ENCODE measurements around the gene TNFRSF11A. TPM values are rescaled to one million over a fixed set of nuclear protein-coding genes. Genes with fewer than 3 reads are reported as not detected.

The TNFRSF11A gene
- total and polyA plus RNA-seq, 2 experiments from 2014 or later = 4.1 to 5.6 TPM

DNA sequence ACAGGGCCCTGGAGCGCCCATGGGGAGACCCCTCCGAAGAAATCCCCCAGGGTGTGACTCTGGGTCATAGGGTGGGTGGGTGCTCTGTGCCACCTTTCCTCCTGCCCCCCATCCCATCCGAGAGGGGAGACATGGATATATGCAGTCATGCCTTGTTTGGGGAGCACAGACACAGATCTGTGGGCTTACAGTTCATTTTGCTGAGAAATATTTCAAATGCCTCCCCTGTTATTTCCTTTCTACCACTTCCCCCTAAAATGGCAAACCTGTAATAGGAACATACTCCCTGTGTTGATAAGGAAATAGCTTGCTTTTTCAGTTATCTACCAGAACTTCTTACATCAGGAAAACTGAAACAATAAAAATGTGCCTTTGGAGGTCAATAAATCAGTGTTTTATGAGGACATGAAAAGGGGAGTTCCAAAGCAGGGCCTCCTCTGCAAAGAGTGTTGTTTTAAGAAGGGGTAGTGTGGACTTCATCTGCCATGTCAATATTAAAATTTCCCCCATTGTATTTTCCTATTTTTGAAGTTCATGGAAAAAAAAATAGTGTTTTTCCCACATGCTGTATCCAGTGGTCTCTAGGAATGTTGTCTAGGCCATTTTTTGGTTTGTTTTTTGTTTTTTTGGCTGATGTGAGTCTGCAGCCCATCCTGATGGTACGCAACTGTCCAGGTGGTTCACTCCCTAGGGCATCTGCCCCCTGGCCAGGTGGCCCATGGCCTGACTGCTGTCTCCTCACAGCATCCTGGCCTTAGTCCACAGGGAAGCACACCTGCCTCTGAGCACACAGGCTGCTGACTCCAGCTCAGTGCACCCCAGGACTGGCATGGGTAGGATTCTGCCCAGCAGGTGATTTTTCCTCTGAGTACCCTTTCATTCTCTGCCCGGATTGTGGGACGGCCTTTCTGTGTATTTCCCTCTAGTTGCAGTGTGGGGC is 3.7 kb downstream of the TNFRSF11A start:
- Histone ChIP-seq H3K4me2 (peak overlapping the region; percentile 50), H3K9me3 (ENCODE audit: low read depth) (no peaks in the 10 kb centered on the region), H3K79me2 (no peaks in the 10 kb centered on the region), H4K20me1 (ENCODE audit: insufficient read depth, poor library complexity, severe bottlenecking) (no peaks in the 10 kb centered on the region), H3K36me3 (replicated peaks; ENCODE audit: insufficient read depth, low read depth) (no peaks in the 10 kb centered on the region), H3K27me3 (peaks cover 45% of the 10 kb centered on the region), H3K4me3 (no peak overlapping the region), H3K27ac (peak overlapping the region; percentile 88), H3K4me1 (ENCODE audit: insufficient read depth) (peaks cover 37% of the 10 kb centered on the region), H2AFZ (no peak overlapping the region), H3K9me2 (replicated peaks; ENCODE audit: insufficient read depth) (no peaks in the 10 kb centered on the region)
- TF ChIP-seq, protein P1, sequence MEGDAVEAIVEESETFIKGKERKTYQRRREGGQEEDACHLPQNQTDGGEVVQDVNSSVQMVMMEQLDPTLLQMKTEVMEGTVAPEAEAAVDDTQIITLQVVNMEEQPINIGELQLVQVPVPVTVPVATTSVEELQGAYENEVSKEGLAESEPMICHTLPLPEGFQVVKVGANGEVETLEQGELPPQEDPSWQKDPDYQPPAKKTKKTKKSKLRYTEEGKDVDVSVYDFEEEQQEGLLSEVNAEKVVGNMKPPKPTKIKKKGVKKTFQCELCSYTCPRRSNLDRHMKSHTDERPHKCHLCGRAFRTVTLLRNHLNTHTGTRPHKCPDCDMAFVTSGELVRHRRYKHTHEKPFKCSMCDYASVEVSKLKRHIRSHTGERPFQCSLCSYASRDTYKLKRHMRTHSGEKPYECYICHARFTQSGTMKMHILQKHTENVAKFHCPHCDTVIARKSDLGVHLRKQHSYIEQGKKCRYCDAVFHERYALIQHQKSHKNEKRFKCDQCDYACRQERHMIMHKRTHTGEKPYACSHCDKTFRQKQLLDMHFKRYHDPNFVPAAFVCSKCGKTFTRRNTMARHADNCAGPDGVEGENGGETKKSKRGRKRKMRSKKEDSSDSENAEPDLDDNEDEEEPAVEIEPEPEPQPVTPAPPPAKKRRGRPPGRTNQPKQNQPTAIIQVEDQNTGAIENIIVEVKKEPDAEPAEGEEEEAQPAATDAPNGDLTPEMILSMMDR (IDR thresholded peaks at IDR 0.05; ENCODE audit: poor library complexity) = no peak
- TF ChIP-seq EZH2phosphoT487 (IDR thresholded peaks at IDR 0.05; ENCODE audit: low read depth, severe bottlenecking, unreplicated experiment) = no peak
- WGBS (ENCODE audit: low lambda C conversion rate, missing lambda C conversion rate) = 85% methylated on average over 6 of the region's 6 CpGs
- DNase-seq (ENCODE audit: low spot score) = no peak

DNA sequence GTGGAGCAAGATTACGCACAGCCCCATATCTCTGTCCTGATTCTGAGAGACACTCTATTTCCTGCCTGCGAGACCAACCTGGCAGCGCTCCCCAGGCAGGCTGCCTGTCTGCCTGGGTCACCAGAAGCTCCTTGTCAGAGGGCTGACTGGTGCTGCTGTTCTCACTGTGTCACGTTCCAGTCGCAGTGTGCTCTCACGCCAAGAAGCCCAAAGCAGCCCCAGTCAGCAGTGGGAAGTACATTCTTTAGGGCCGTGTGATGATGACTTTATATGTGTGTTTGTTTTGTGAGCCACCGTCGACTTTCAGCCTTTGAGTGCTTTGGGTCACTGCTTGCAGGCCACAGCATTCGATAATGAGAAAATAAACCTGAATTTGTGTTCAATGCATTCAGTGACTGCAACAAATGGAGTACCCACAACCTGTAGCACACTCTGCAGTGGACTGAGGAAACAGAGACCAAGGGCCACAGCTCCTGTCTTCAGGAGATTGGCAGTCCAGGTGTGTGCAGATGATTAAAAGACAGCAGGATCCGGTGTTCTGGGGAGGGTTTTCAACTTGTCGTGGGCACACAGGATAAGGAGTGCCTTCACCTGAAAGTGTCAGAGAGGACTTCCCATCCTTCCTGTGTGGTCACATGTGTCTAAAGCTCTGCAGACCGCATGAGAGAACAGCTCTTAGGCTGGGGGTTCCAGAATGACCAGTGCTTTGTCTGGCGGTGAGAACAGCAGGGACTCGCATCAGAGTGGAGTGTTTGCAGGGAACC is 4.8 kb downstream of the TNFRSF11A start:
- Histone ChIP-seq H3K9me3 (ENCODE audit: low read depth) (no peaks in the 10 kb centered on the region), H3K27me3 (peaks cover 35% of the 10 kb centered on the region), H2AFZ (peak overlapping the region; percentile 44), H3K4me3 (no peak overlapping the region), H3K79me2 (no peaks in the 10 kb centered on the region), H3K9me2 (replicated peaks; ENCODE audit: insufficient read depth) (no peaks in the 10 kb centered on the region), H3K4me2 (peak overlapping the region; percentile 50), H4K20me1 (ENCODE audit: insufficient read depth, poor library complexity, severe bottlenecking) (no peaks in the 10 kb centered on the region), H3K36me3 (replicated peaks; ENCODE audit: insufficient read depth, low read depth) (no peaks in the 10 kb centered on the region), H3K27ac (peak overlapping the region; percentile 88), H3K4me1 (ENCODE audit: insufficient read depth) (peaks cover 32% of the 10 kb centered on the region)
- DNase-seq (ENCODE audit: low spot score) = peak; percentile 78
- 42% methylated on average over 15 of the region's 15 CpGs for WGBS (ENCODE audit: low lambda C conversion rate, missing lambda C conversion rate)
- TF ChIP-seq EZH2 (IDR thresholded peaks at IDR 0.05; ENCODE audit: borderline replicate concordance) (no peak), EZH2phosphoT487 (IDR thresholded peaks at IDR 0.05; ENCODE audit: low read depth, severe bottlenecking, unreplicated experiment) (no peak)
- TF ChIP-seq, protein P1 (IDR thresholded peaks at IDR 0.05; ENCODE audit: poor library complexity) = no peak

DNA sequence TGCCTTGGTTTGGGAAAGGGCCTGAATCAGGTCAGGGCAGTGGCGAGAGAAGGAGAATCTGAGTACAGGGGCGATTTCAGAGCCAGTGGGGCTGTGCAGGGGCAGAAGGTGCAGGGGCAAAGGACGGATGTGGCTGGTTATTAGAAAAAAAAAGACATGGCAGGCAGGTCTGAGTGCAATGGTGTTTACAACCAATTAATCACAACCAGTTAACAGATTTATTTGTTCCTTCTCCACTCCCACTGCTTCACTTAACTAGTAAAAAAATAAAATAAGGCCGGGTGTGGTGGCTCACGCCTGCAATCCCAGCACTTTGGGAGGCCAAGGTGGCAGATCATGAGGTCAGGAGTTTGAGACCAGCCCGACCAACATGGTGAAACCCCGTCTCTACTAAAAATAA is 5.5 kb downstream of the TNFRSF11A start:
- H3K79me2 ChIP-seq = no peaks in the 10 kb centered on the region
- TF ChIP-seq, protein P1 (IDR thresholded peaks at IDR 0.05; ENCODE audit: poor library complexity) = no peak
- TF ChIP-seq EZH2phosphoT487 (IDR thresholded peaks at IDR 0.05; ENCODE audit: low read depth, severe bottlenecking, unreplicated experiment) (no peak), EZH2 (IDR thresholded peaks at IDR 0.05; ENCODE audit: borderline replicate concordance) (no peak)
- H3K4me2 ChIP-seq = no peak overlapping the region
- no peaks in the 10 kb centered on the region for H3K9me2 ChIP-seq (replicated peaks; ENCODE audit: insufficient read depth)
- 94% methylated on average over 7 of the region's 7 CpGs for WGBS (ENCODE audit: low lambda C conversion rate, missing lambda C conversion rate)
- H3K4me1 ChIP-seq (ENCODE audit: insufficient read depth) = peaks cover 32% of the 10 kb centered on the region
- peak overlapping the region; percentile 88 for H3K27ac ChIP-seq
- H4K20me1 ChIP-seq (ENCODE audit: insufficient read depth, poor library complexity, severe bottlenecking) = no peaks in the 10 kb centered on the region
- no peak overlapping the region for H3K4me3 ChIP-seq
- peaks cover 33% of the 10 kb centered on the region for H3K27me3 ChIP-seq
- no peaks in the 10 kb centered on the region for H3K36me3 ChIP-seq (replicated peaks; ENCODE audit: insufficient read depth, low read depth)
- no peak for DNase-seq (ENCODE audit: low spot score)
- H2AFZ ChIP-seq = no peak overlapping the region
- H3K9me3 ChIP-seq (ENCODE audit: low read depth) = no peaks in the 10 kb centered on the region

Measured in hepatocyte (in vitro differentiated cells).